K562 (cell line): ENCODE results near the gene SERTAD1. TPM values are rescaled to one million over a fixed set of nuclear protein-coding genes. Genes with fewer than 3 reads are reported as not detected.
"Not testable (repeated sequence)": the region's sequence is repeated elsewhere in the genome, so short reads cannot be mapped to it uniquely, and the experiment has no call there.

Experiments used
- ATAC-seq: fragments of 200-7000 bp; cut with Tn5 transposase; 3 replicates; pipeline ENCODE4 v1.9.1; 2020; ENCODE audit warnings: moderate library complexity
- BruUV-seq: library from RNA; stranded (reverse); fragments of 400-500 nt; replicated peaks from 2 replicates; lab custom pipeline; 2021; lab: Mats Ljungman, UMichigan
- CTCF ChIA-PET: fragments of 300-600 bp; formaldehyde crosslinking; extraction: SDS; loops from one replicate; lab custom pipeline; 2021; ENCODE audit warnings: low intra/inter-chr PET ratio; lab: Yijun Ruan, JAX
- POLR2A ChIA-PET: fragments of 300-600, 350-650 bp; sonication (Branson Sonifier 250); formaldehyde crosslinking; extraction: SDS; loops from one replicate; lab custom pipeline; 2021; ENCODE audit warnings: antibody characterized with exemption, inconsistent platforms; lab: Yijun Ruan, JAX
- DNase-seq, 4 experiments: peaks; one replicate each; pipeline versions ENCODE4 v3.0.0 to v3.0.0-alpha.2; 2011 to 2018; ENCODE audit warnings: low spot score in 3 of 4, mixed read lengths in 3 of 4; ENCODE audit errors: extremely low read depth in 1 of 4
- FAIRE-seq: peaks from 2 replicates; lab custom pipeline; 2011; peaks lifted over from hg19 to GRCh38; lab: Jason Lieb, UNC
- H2AFZ ChIP-seq: 2 replicates; pipeline ENCODE4 v1.6.0; 2011; ENCODE audit warnings: low read depth, low read length, control low read depth, inconsistent platforms
- H3K27ac ChIP-seq: fragments of 200-600 bp; 3 replicates; pipeline ENCODE4 v1.8.0; 2011; ENCODE audit warnings: low read depth, mild to moderate bottlenecking, control low read depth, inconsistent platforms, low read length, moderate library complexity, mixed read lengths; ENCODE audit errors: extremely low read depth
- H3K27me3 ChIP-seq, 2 experiments: fragments of 300-600 bp in 1 of 2; 2 replicates in 1 of 2; 3 replicates in 1 of 2; pipeline versions ENCODE4 v1.6.0 to v1.8.0; 2011; ENCODE audit warnings: inconsistent platforms in 2 of 2, low read length in 2 of 2, mild to moderate bottlenecking in 1 of 2, mixed read lengths in 1 of 2, moderate library complexity in 1 of 2; ENCODE audit not compliant: control insufficient read depth in 2 of 2, insufficient read depth in 2 of 2
- H3K36me3 ChIP-seq: fragments of 300-600 bp; 3 replicates; pipeline ENCODE4 v1.8.0; 2011; ENCODE audit warnings: mild to moderate bottlenecking, low read length, inconsistent platforms; ENCODE audit not compliant: control insufficient read depth, insufficient read depth
- H3K4me1 ChIP-seq, 2 experiments: fragments of 200-600 bp in 1 of 2; replicated peaks in 1 of 2; 2 replicates in 1 of 2; 3 replicates in 1 of 2; pipeline versions ENCODE4 v1.5.1 to v1.8.0; 2011; ENCODE audit warnings: inconsistent platforms in 2 of 2, low read length in 2 of 2, mild to moderate bottlenecking in 1 of 2, mixed read lengths in 1 of 2, moderate library complexity in 1 of 2; ENCODE audit not compliant: control insufficient read depth in 2 of 2, insufficient read depth in 2 of 2
- H3K4me2 ChIP-seq: 2 replicates; pipeline ENCODE4 v1.6.1; 2011; ENCODE audit warnings: low read length, control low read depth, inconsistent platforms, mixed read lengths; ENCODE audit not compliant: insufficient read depth
- H3K4me3 ChIP-seq: fragments of 200-600 bp; sonication (generic), shearing (Covaris generic); 2 replicates; pipeline ENCODE4 v1.5.1; 2016; ENCODE audit warnings: control low read depth, inconsistent platforms
- H3K79me2 ChIP-seq: fragments of 200-600 bp; 3 replicates; pipeline ENCODE4 v1.8.0; 2011; ENCODE audit warnings: low read length, inconsistent platforms; ENCODE audit not compliant: control insufficient read depth, insufficient read depth
- H3K9ac ChIP-seq, 2 experiments: 2 replicates each; pipeline versions ENCODE4 v1.6.0 to v1.6.1; 2011; ENCODE audit warnings: low read depth in 2 of 2, low read length in 2 of 2, control low read depth in 1 of 2, inconsistent platforms in 1 of 2, mild to moderate bottlenecking in 1 of 2, mixed read lengths in 1 of 2; ENCODE audit not compliant: insufficient read depth in 1 of 2
- H3K9me1 ChIP-seq: one replicate; pipeline ENCODE4 v1.6.0; 2011; ENCODE audit warnings: inconsistent platforms, mild to moderate bottlenecking, low read length, moderate library complexity; ENCODE audit not compliant: control insufficient read depth, insufficient read depth
- H3K9me3 ChIP-seq: replicated peaks from 2 replicates; pipeline ENCODE4 v1.5.1; 2011; ENCODE audit warnings: low read depth, low read length, inconsistent platforms; ENCODE audit not compliant: control insufficient read depth, insufficient read depth
- H4K20me1 ChIP-seq: replicated peaks from 2 replicates; pipeline ENCODE4 v1.6.1; 2011; ENCODE audit warnings: low read length, inconsistent platforms, mixed read lengths; ENCODE audit not compliant: control insufficient read depth, insufficient read depth
- DPF2 ChIP-seq: fragments of 450-650 bp; IDR thresholded peaks from 2 replicates; pipeline ENCODE4 v1.6.1; 2016
- MAFG ChIP-seq: fragments of 450-650 bp; conservative IDR thresholded peaks from 2 replicates; pipeline ENCODE4 v1.6.1; 2016; ENCODE audit warnings: missing genetic modification characterization, missing compliant biosample characterization
- NCOA1 ChIP-seq: fragments of 450-650 bp; IDR thresholded peaks from 2 replicates; pipeline ENCODE4 v1.6.1; 2016; ENCODE audit warnings: low read depth
- NFRKB ChIP-seq: fragments of 450-650 bp; IDR thresholded peaks from 2 replicates; pipeline ENCODE4 v1.6.1; 2016; ENCODE audit warnings: low read depth
- RBFOX2 ChIP-seq: fragments of 200-400 bp; formaldehyde crosslinking; IDR thresholded peaks from 2 replicates; pipeline ENCODE4 v1.6.1; 2017; ENCODE audit warnings: low read depth, mild to moderate bottlenecking, low read length, moderate library complexity
- WGBS: fragments of 100-300 bp; shearing (Covaris generic); methylation state at CpG from one replicate; pipeline ENCODE4 v1.1.6; 2016; ENCODE audit warnings: low coverage, mixed read lengths; ENCODE audit not compliant: insufficient coverage; ENCODE audit errors: missing lambda C conversion rate; 5-methylcytosine and 5-hydroxymethylcytosine counted together
- in situ Hi-C: fragments of 300-500 bp; cut with MboI; formaldehyde crosslinking; loops from 4 replicates; pipeline ENCODE4 v1.15.0; 2018; ENCODE audit warnings: inconsistent platforms, mixed read lengths
- intact Hi-C: fragments of 100-400 bp; cut with micrococcal nuclease; formaldehyde crosslinking; loops from 2 replicates; pipeline ENCODE4 v1.14.2; 2022
- polyA plus RNA-seq, 8 experiments: library from polyadenylated mRNA; depleted of rRNA in 4 of 8; stranded (reverse) in 5 of 8; unstranded in 3 of 8; fragments of >200 nt; fragmentation: Nextera tagmentation in 2 of 8; fragmentation: Illumina TruSeq in 1 of 8; extraction: Ambion mirVana in 2 of 8; extraction: Trizol in 1 of 8; gene quantifications; 2 replicates each; pipeline versions ENCODE4 v1.2.1 to v1.2.3, GENCODE V29; 2011 to 2014; ENCODE audit warnings: inconsistent platforms in 1 of 8, missing spikeins in 1 of 8
- total RNA-seq, 7 experiments: library from RNA; depleted of rRNA in 6 of 7; stranded (reverse); fragments of >200 nt in 6 of 7; fragmentation: Illumina TruSeq in 2 of 7; extraction: Trizol in 2 of 7; gene quantifications; 2 replicates each; pipeline versions ENCODE4 v1.2.1 to v1.2.3, GENCODE V29; 2011 to 2021; ENCODE audit warnings: low replicate concordance in 1 of 7
- TF ChIP-seq, protein P1 (sequence below): fragments of 200-800 bp; sonication (Bioruptor generic); IDR thresholded peaks from 2 replicates; pipeline ENCODE4 v1.6.1; 2017; ENCODE audit warnings: missing genetic modification characterization, missing compliant biosample characterization
- TF ChIP-seq, protein P2 (sequence below): fragments of 450-650 bp; IDR thresholded peaks from 2 replicates; pipeline ENCODE4 v1.6.1; 2016; ENCODE audit warnings: antibody characterized with exemption
- TF ChIP-seq, protein P3 (sequence below), 2 experiments: fragments of 450-650 bp; IDR thresholded peaks; 2 replicates each; pipeline ENCODE4 v1.6.1; 2016; ENCODE audit warnings: mild to moderate bottlenecking in 2 of 2, borderline replicate concordance in 1 of 2, low read depth in 1 of 2, moderate library complexity in 1 of 2

SERTAD1 gene
- total and polyA plus RNA-seq, 9 of the 15 experiments (the other 6 are each of a cell fraction or from before 2014, with no cell fraction given), result 0.15 to 8.7 (median 4.9) TPM

DNA sequence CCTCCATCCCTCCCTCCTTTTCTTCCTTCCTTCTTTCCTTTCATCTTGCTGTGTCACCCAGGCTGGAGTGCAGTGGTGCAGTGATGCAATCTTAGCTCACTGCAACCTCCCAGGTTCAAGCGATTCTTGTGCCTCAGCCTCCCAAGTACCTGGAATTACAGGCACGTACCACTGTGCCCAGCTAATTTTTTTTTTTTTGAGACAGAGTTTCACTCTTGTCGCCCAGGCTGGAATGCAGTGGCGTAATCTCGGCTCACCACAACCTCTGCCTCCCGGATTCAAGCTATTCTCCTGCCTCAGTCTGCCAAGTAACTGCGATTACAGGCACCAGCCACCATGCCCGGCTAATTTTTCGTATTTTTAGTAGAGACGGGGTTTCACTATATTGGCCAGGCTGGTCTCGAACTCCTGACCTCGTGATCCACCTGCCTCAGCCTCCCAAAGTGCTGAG, 37.8 kb upstream of the SERTAD1 start:
- FAIRE-seq (peak; percentile 71), DNase-seq (peak in 1 of 4 experiments; percentile 77), ATAC-seq (peak; percentile 11; the same call in 1 of the 3 replicates)
- ChIA-PET POLR2A (interaction anchor here (0.6 to 4.0 kb wide), 21 partner anchors 9 to 481 kb away, joined by 3 to 43 read pairs (median 3); partner anchors contain the start of genes SERTAD1 and SERTAD3), CTCF (interaction anchor here (0.9 to 1.9 kb wide), 4 partner anchors 135 to 171 kb away, joined by 3 to 12 read pairs (median 6); no protein-coding TSS in a partner anchor)
- H2AFZ ChIP-seq, H3K9me1 ChIP-seq, H3K9me3 ChIP-seq, H3K27me3 ChIP-seq, in situ Hi-C loops, H4K20me1 ChIP-seq: not testable (repeated sequence)
- TSS peak; percentile 49 for BruUV-seq
- H3K4me3 ChIP-seq, result peak overlapping the region; percentile 91
- peak overlapping the region; percentile 96 for H3K27ac ChIP-seq
- H3K79me2 ChIP-seq, result peaks cover 72% of the 10 kb centered on the region
- H3K36me3 ChIP-seq, result peaks cover 26% of the 10 kb centered on the region
- H3K4me1 ChIP-seq, result peaks cover 19 to 55% of the 10 kb centered on the region in 2 experiments; a peak in 4 of 5 replicates
- peak overlapping the region; percentile 38 to 99; a peak in 2 of 4 replicates for H3K9ac ChIP-seq
- 2% methylated on average over 12 of the region's 12 CpGs for WGBS
- peak overlapping the region; percentile 91 for H3K4me2 ChIP-seq
- intact Hi-C loops, result loop anchor here (1.0 to 2.0 kb wide), 2 partner anchors 65 to 135 kb away; no protein-coding TSS in a partner anchor
- TF ChIP-seq NCOA1 (peak; percentile 25; the same call in 1 of the 2 replicates), DPF2 (peak; percentile 54; the same call in 1 of the 2 replicates), NFRKB (peak; percentile 85), MAFG (tag) (peak; percentile 42; the same call in 1 of the 2 replicates), RBFOX2 (peak; percentile 23; the same call in 1 of the 2 replicates)
- TF ChIP-seq, protein P1, sequence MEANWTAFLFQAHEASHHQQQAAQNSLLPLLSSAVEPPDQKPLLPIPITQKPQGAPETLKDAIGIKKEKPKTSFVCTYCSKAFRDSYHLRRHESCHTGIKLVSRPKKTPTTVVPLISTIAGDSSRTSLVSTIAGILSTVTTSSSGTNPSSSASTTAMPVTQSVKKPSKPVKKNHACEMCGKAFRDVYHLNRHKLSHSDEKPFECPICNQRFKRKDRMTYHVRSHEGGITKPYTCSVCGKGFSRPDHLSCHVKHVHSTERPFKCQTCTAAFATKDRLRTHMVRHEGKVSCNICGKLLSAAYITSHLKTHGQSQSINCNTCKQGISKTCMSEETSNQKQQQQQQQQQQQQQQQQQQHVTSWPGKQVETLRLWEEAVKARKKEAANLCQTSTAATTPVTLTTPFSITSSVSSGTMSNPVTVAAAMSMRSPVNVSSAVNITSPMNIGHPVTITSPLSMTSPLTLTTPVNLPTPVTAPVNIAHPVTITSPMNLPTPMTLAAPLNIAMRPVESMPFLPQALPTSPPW (CRISPR knock-in tag), result peak; percentile 24; the same call in 1 of the 2 replicates
- TF ChIP-seq, protein P2, sequence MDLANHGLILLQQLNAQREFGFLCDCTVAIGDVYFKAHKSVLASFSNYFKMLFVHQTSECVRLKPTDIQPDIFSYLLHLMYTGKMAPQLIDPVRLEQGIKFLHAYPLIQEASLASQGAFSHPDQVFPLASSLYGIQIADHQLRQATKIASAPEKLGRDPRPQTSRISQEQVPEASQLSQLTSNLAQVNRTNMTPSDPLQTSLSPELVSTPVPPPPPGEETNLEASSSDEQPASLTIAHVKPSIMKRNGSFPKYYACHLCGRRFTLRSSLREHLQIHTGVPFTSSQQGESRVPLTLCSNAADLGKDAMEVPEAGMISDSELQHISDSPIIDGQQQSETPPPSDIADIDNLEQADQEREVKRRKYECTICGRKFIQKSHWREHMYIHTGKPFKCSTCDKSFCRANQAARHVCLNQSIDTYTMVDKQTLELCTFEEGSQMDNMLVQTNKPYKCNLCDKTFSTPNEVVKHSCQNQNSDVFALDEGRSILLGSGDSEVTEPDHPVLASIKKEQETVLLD, result peak; percentile 13; the same call in 1 of the 2 replicates
- TF ChIP-seq, protein P3, sequence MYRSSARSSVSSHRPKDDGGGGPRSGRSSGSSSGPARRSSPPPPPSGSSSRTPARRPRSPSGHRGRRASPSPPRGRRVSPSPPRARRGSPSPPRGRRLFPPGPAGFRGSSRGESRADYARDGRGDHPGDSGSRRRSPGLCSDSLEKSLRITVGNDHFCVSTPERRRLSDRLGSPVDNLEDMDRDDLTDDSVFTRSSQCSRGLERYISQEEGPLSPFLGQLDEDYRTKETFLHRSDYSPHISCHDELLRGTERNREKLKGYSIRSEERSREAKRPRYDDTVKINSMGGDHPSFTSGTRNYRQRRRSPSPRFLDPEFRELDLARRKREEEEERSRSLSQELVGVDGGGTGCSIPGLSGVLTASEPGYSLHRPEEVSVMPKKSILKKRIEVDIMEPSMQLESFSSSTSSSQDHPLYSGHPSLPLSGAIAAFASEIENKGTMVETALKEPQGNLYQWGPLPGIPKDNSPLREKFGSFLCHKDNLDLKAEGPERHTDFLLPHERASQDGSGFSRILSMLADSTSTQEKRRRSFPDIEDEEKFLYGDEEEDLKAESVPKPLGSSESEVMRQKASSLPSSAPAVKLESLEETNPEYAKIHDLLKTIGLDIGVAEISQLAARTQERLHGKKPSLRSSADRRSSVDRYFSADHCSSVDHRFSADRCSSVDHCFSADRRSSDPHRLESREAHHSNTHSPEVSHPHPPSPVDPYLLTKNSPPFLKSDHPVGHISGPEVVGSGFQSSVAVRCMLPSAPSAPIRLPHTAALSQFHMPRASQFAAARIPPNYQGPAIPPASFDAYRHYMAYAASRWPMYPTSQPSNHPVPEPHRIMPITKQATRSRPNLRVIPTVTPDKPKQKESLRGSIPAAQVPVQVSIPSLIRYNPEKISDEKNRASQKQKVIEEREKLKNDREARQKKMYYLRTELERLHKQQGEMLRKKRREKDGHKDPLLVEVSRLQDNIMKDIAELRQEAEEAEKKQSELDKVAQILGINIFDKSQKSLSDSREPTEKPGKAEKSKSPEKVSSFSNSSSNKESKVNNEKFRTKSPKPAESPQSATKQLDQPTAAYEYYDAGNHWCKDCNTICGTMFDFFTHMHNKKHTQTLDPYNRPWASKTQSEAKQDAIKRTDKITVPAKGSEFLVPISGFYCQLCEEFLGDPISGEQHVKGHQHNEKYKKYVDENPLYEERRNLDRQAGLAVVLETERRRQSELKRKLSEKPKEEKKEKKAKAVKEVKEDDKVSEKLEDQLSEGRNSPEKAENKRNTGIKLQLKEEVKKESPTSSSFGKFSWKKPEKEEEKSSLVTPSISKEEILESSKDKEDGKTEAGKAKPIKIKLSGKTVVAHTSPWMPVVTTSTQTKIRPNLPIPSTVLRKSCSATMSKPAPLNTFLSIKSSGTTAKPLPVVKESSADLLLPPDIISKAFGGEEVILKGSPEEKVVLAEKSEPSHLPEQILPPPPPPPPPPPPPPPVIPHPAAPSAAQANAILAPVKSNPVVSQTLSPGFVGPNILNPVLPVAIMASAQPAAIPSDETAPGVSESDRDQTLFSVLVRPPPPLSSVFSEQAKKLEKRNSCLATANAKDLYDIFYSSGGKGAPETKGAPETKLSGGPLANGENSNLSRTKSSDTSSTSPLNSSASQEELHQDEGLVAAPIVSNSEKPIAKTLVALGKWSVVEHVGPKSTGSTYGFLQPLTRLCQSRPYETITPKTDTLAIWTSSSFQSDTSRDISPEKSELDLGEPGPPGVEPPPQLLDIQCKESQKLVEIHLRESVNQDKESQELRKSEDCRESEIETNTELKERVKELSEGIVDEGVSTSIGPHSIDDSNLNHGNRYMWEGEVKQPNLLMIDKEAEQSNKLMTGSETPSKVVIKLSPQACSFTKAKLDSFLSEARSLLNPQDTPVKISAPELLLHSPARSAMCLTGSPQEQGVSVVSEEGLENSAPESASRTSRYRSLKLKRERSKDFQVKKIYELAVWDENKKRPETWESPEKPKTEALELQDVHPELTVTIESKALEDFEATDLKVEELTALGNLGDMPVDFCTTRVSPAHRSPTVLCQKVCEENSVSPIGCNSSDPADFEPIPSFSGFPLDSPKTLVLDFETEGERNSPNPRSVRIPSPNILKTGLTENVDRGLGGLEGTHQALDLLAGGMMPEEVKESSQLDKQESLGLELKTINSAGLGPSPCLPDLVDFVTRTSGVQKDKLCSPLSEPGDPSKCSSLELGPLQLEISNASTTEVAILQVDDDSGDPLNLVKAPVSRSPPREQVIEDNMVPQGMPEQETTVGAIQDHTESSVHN (IDR thresholded peaks at IDR 0.05; ENCODE audit: borderline replicate concordance in 1 of 2, low read depth in 1 of 2), result peak in 1 of 2 experiments; percentile 60; a peak in 1 of 4 replicates
